ENCODE results near the gene PDE2A.

The PDE2A gene

DNA sequence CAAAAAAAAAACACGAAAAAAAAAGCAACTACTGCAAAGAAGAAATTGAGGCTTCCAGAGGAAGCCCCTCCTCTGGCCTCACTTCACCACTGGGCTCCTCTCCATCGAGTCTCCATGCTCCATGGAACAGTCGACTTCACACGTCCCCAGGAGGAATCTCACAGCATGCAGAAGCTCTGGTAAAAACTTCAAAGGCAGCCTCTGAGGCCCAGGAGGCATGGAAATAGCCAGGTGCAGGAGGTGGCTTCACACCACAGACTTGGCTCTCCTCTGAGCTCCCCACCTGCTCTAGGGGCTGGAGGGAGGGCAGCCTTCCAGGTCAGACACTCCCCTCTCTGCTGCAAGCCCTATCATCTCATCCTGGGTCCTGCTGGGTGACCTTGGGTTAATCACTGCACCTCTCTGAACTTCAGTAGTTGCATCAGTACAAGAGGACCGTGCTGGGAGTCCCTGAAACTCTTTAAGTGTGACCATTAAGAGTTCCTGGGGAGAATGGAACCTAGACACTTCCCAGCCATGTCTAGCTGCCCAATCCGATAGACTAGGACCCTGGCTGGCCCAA lies 8.2 kb downstream of the PDE2A start:
- H3K27ac ChIP-seq, result no peak overlapping the region
- peaks cover 6% of the 10 kb centered on the region for H3K9me3 ChIP-seq
- no peak for TF ChIP-seq Cebpa-rat (IDR thresholded peaks at IDR 0.05)
- no peaks in the 10 kb centered on the region for H3K36me3 ChIP-seq
- peaks cover 41% of the 10 kb centered on the region for H3K4me1 ChIP-seq
- H4K20me1 ChIP-seq, result no peaks in the 10 kb centered on the region
- no peak overlapping the region for H3K4me3 ChIP-seq
- H3K9ac ChIP-seq, result no peak overlapping the region
- H3K27me3 ChIP-seq, result no peaks in the 10 kb centered on the region
- H3K4me2 ChIP-seq, result peak overlapping the region; percentile 7; the same call in 1 of the 2 replicates

DNA sequence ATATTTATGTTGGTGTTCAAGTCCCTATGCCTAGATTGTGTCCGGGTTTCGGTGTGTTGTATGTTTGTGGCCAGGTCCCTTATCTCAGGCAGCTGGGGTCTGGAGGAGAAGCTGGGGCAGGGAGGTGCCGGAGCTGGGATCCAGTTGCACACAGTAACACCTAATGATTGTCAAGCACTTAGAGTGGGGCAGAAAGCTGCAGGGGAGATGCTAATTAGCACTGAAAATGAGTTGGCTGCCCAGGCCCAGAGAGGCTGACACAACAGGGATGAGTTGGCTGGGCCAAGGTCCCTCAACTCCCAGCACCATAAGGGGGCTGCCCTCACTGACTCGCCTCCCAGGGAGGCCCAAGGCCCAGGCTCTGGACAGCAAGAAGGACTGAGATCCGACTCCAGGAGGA lies 12.2 kb downstream of the PDE2A start:
- H3K27me3 ChIP-seq, result no peaks in the 10 kb centered on the region
- H3K9me3 ChIP-seq, result no peaks in the 10 kb centered on the region
- H3K4me1 ChIP-seq, result peaks cover 29% of the 10 kb centered on the region
- H3K9ac ChIP-seq, result no peak overlapping the region
- TF ChIP-seq Cebpa-rat (IDR thresholded peaks at IDR 0.05), result no peak
- H3K27ac ChIP-seq, result no peak overlapping the region
- no peaks in the 10 kb centered on the region for H4K20me1 ChIP-seq
- H3K4me2 ChIP-seq, result peak overlapping the region; percentile 33
- H3K4me3 ChIP-seq, result no peak overlapping the region
- H3K36me3 ChIP-seq, result no peaks in the 10 kb centered on the region

DNA sequence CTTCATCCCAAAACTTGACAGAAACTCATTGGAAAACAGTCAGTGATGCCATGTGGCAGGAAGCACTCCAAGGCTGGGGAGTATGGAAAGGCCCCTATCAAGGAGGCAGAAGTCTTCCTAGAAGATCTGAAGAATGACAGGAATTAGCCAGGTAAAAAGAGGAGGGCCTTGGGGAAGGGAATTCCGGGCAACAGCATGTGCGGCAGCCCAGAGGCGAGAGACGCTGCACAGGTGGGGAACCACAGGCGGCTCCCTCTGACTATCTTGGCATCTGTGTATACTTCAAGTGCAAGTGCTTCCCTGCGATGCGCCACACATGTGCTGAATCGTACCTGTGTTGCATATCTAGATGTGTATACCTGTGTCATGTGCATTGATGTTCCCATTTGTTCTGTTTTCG lies 12.7 kb downstream of the PDE2A start:
- TF ChIP-seq Cebpa-rat (IDR thresholded peaks at IDR 0.05), result no peak

DNA sequence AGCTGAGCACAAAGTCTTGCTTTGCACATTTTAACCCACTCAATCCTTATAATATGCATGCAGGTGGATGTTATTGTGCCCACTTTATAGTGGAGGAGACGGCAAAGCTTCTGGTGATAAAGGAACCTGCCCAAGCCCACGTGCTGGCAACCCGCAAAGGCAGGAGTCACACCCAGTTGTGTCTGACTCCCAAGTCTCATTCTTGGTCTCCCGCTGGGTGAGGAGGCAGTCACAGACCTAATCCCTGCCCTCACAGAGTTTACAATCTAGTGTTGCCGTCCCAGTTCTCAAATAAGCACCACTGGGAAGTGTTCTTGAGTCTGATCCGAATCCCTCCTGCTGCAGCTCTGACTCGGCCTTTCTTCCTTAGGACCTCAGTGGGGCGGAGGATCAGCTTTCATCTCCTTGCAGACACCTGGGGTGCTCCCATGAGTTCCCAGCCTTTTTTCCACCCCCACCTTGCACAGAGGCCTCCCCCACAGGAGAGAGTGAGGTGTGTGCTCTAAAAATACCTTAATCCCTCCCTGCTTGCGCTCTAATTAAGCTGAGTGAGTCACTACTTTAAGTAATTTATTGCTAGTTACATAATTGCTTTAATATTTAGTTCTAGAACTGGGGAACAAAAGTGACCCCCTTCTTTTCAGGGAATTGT lies 15.1 kb downstream of the PDE2A start:
- H3K27me3 ChIP-seq, result no peaks in the 10 kb centered on the region
- no peak overlapping the region for H3K27ac ChIP-seq
- H3K4me3 ChIP-seq, result no peak overlapping the region
- H3K4me1 ChIP-seq, result peaks cover 28% of the 10 kb centered on the region
- H3K4me2 ChIP-seq, result no peak overlapping the region
- H3K36me3 ChIP-seq, result no peaks in the 10 kb centered on the region
- H3K9me3 ChIP-seq, result no peaks in the 10 kb centered on the region
- no peaks in the 10 kb centered on the region for H4K20me1 ChIP-seq
- TF ChIP-seq Cebpa-rat (IDR thresholded peaks at IDR 0.05), result no peak
- no peak overlapping the region for H3K9ac ChIP-seq

More for the DNA sequence above, 12.7 kb downstream of the PDE2A start:
- no peak overlapping the region for H3K4me2 ChIP-seq
- no peak overlapping the region for H3K9ac ChIP-seq
- no peaks in the 10 kb centered on the region for H4K20me1 ChIP-seq
- no peak overlapping the region for H3K27ac ChIP-seq
- no peak overlapping the region for H3K4me3 ChIP-seq
- no peaks in the 10 kb centered on the region for H3K27me3 ChIP-seq
- H3K9me3 ChIP-seq, result no peaks in the 10 kb centered on the region
- H3K4me1 ChIP-seq, result peaks cover 33% of the 10 kb centered on the region
- no peaks in the 10 kb centered on the region for H3K36me3 ChIP-seq

DNA sequence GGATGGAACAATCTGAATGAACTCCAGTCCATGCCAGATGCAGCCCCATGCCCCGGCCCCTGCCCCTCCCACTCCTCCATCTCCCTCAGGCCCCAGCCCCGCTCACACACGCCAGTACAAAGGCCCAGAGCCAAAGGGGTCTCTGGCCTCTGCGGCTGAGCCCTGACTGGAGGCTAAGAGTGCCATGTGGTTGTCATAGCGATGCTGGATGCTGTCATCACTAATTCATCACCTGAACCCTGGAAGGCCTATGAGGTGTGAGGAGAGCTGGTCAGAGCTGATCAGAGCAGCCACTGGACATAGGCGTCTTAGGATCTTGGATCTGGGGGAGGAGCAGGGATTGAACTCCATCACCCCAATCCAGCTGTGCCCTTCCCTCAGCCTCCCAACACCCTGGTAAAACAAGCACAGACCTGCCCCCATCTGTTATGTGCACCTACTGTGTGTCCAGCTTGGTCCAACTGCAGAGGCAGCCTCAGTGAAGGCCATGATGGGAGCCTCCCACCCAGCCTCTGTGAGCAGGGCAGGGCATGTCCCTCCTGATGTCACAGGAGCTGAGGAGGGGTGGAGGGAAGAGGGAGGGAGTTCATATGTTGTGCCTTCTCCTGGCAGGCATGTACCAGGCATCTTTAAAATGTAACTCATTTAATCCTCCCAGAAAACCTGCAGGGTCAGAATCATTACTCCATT lies 16.7 kb downstream of the PDE2A start:
- Histone ChIP-seq H3K27ac (no peak overlapping the region), H3K4me2 (no peak overlapping the region), H3K27me3 (no peaks in the 10 kb centered on the region), H3K4me3 (no peak overlapping the region), H3K9ac (no peak overlapping the region), H4K20me1 (no peaks in the 10 kb centered on the region), H3K4me1 (peaks cover 34% of the 10 kb centered on the region), H3K9me3 (no peaks in the 10 kb centered on the region), H3K36me3 (no peaks in the 10 kb centered on the region)
- TF ChIP-seq Cebpa-rat (IDR thresholded peaks at IDR 0.05), result no peak

DNA sequence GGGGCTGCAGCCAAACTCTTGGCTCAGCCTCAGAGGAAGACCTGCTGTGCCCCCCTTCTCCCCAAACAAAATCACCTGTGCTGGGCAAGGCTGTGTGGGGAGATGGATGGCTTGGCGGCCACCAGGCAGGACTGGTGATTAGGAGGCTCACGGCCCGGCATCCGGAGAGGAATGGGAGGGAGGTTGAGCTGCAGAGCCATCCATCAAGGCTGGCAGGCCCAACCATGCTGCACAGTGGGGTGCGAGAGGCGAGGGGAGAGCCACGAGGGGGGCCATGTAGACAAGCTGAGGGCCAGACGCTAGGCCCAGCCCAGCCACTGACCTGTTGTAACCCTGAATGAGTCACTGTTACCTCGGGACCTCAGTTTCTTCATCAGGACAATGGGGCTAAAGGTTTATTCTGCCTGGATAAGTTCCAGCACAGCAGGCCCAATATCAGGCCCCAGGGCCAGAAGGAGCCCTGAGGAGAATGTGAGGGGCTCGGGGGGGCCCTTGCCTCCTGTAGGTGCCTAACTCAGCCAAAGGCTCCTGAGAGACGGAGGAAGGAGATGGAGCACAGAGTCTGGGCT lies 18.2 kb downstream of the PDE2A start:
- Histone ChIP-seq H3K9me3 (no peaks in the 10 kb centered on the region), H3K36me3 (no peaks in the 10 kb centered on the region)
- TF ChIP-seq Cebpa-rat (IDR thresholded peaks at IDR 0.05), result no peak

DNA sequence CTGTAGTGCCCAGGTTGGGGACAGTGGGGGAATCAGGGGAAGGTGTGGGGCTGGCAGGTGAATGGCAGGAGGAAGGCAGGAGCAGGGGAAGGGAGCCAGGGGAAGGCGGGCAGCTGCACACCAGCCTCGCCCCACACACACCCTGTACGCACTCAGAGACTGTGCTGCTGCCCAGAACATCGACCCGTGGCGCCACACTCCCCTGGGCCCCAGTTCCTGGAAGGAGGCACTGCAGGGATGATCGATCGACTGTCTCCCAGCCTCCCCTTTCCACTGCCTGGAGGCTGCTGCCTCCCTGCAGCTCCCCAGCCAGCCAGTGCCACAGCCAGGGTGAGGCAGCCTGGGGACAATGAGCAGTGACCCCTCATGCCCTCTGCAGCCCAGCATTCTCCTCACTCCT lies 19.2 kb downstream of the PDE2A start:
- peaks cover 28% of the 10 kb centered on the region for H3K4me1 ChIP-seq
- no peaks in the 10 kb centered on the region for H3K9me3 ChIP-seq
- no peak overlapping the region for H3K27ac ChIP-seq
- H3K27me3 ChIP-seq, result no peaks in the 10 kb centered on the region
- no peak overlapping the region for H3K4me3 ChIP-seq
- 0 out of 2 replicates have a peak overlapping the region, but pooled peaks have one; percentile 66 for H3K4me2 ChIP-seq
- H3K9ac ChIP-seq, result no peak overlapping the region
- H3K36me3 ChIP-seq, result no peaks in the 10 kb centered on the region
- TF ChIP-seq Cebpa-rat (IDR thresholded peaks at IDR 0.05), result no peak
- no peaks in the 10 kb centered on the region for H4K20me1 ChIP-seq

More for the DNA sequence above, 18.2 kb downstream of the PDE2A start:
- no peak overlapping the region for H3K9ac ChIP-seq
- H3K4me3 ChIP-seq, result no peak overlapping the region
- H4K20me1 ChIP-seq, result no peaks in the 10 kb centered on the region
- H3K4me1 ChIP-seq, result peaks cover 28% of the 10 kb centered on the region
- H3K27ac ChIP-seq, result no peak overlapping the region
- no peak overlapping the region for H3K4me2 ChIP-seq
- H3K27me3 ChIP-seq, result no peaks in the 10 kb centered on the region

DNA sequence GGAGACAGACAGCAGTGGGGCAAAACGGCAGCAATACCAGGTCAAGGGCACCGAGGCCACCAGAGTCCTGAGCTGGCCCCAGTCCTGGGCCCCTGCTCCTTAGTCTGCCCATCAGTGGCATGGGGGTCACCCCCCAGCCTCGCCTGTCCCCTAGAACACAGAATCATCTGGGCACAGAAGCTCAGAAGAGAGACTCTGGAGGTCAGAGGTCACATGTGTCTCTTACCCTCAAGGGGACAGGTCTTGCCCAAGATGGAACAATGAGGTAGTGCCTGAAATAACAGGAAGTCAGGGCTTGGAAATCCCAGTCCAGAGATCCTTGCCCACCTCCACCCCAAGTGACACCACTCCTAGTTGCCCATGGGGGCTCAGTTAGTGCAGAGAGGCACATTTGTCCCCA lies 20.6 kb downstream of the PDE2A start:
- TF ChIP-seq Cebpa-rat (IDR thresholded peaks at IDR 0.05), result no peak
- no peak overlapping the region for H3K27ac ChIP-seq
- H3K4me3 ChIP-seq, result no peak overlapping the region
- no peaks in the 10 kb centered on the region for H4K20me1 ChIP-seq
- H3K4me1 ChIP-seq, result peaks cover 28% of the 10 kb centered on the region
- peak overlapping the region; percentile 66 for H3K4me2 ChIP-seq
- H3K36me3 ChIP-seq, result no peaks in the 10 kb centered on the region
- H3K27me3 ChIP-seq, result no peaks in the 10 kb centered on the region
- no peak overlapping the region for H3K9ac ChIP-seq
- no peaks in the 10 kb centered on the region for H3K9me3 ChIP-seq

DNA sequence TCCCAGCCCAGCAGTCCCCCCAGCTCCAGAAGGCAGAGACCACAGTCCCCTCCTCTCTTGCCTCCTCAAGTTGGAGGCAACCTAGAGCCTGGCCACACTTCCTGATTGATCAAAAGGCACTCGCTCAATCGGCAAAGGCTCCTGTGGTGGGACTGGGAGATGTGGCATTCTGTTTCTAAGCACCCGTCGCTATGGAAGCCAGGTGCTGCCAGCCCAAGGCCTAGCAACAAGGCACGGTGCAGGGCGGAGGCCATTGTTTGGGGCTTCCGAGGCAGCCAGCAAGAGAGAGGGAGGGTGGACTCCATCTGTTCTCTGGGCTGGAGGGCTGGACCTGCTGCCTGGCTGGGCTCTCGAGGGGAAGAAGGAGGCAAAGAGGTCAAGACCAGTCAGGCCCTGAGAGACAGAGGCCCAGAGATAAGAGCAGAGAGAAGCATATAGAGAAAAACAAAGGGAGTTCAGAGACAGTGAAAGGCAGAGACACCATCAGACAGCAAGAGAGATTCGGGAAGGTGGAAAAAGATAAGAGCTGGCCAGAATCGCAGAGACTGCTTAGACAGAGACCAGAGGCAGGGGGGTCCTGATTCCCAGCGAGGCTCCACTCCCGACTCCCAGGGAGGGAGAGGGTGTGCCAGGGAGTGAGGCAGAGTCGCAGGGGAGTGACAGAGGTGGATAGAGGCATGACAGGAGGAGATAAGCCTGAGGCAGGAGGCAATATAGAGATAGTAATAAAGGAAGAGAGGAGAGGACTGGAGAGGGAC lies 21.2 kb downstream of the PDE2A start:
- no peak overlapping the region for H3K4me3 ChIP-seq
- no peak for TF ChIP-seq Cebpa-rat (IDR thresholded peaks at IDR 0.05)
- H3K9me3 ChIP-seq, result no peaks in the 10 kb centered on the region
- peaks cover 28% of the 10 kb centered on the region for H3K4me1 ChIP-seq
- no peaks in the 10 kb centered on the region for H4K20me1 ChIP-seq
- no peaks in the 10 kb centered on the region for H3K27me3 ChIP-seq
- peak overlapping the region; percentile 66 for H3K4me2 ChIP-seq
- no peak overlapping the region for H3K9ac ChIP-seq
- no peaks in the 10 kb centered on the region for H3K36me3 ChIP-seq
- H3K27ac ChIP-seq, result no peak overlapping the region

Measured in BLaER1 (cell line).